HepG2 (cell line): Measurements from ENCODE around the gene NIPAL3. TPM values are rescaled to one million over a fixed set of nuclear protein-coding genes. Genes with fewer than 3 reads are reported as not detected.

Source experiments
- ATAC-seq: fragments of 200-7000 bp; cut with Tn5 transposase; 3 replicates; pipeline ENCODE4 v1.9.1; 2020; ENCODE audit warnings: mild to moderate bottlenecking, moderate library complexity
- BruUV-seq: library from RNA; stranded (reverse); fragments of 400-500 nt; replicated peaks from 2 replicates; lab custom pipeline; 2021; lab: Mats Ljungman, UMichigan
- CTCF ChIA-PET: fragments of 300-600 bp; formaldehyde crosslinking; extraction: SDS; loops from one replicate; lab custom pipeline; 2021; ENCODE audit warnings: low total read pairs, inconsistent platforms, low intra/inter-chr PET ratio; lab: Yijun Ruan, JAX
- POLR2A ChIA-PET: fragments of 350-600 bp; sonication (Branson Sonifier 250); formaldehyde crosslinking; loops from one replicate; lab custom pipeline; 2020; ENCODE audit warnings: antibody characterized with exemption, inconsistent platforms; lab: Yijun Ruan, JAX
- DNase-seq: peaks from one replicate; pipeline ENCODE4 v3.0.0-alpha.2; 2015; ENCODE audit warnings: low spot score
- FAIRE-seq: peaks from 3 replicates; lab custom pipeline; 2011; peaks lifted over from hg19 to GRCh38; lab: Jason Lieb, UNC
- H2AFZ ChIP-seq: one replicate; pipeline ENCODE4 v1.6.1; 2011; ENCODE audit warnings: low read length, inconsistent platforms
- H3K27ac ChIP-seq: fragments of 300-600 bp; 3 replicates; pipeline ENCODE4 v1.8.0; 2011; ENCODE audit warnings: mixed run types, mild to moderate bottlenecking, mixed read lengths, low read length, inconsistent platforms; ENCODE audit not compliant: insufficient read depth; ENCODE audit errors: extremely low read length
- H3K27me3 ChIP-seq, 2 experiments: fragments of 200-600 bp in 1 of 2; 2 replicates in 1 of 2; 3 replicates in 1 of 2; pipeline versions ENCODE4 v1.6.0 to v1.8.0; 2011; ENCODE audit warnings: low read length in 2 of 2, mild to moderate bottlenecking in 2 of 2, moderate library complexity in 2 of 2, inconsistent platforms in 1 of 2; ENCODE audit not compliant: insufficient read depth in 2 of 2, control insufficient read depth in 1 of 2
- H3K36me3 ChIP-seq, 2 experiments: fragments of 200-600 bp in 1 of 2; replicated peaks in 1 of 2; 2 replicates in 1 of 2; 3 replicates in 1 of 2; pipeline versions ENCODE4 v1.5.1 to v1.8.0; 2011; ENCODE audit warnings: low read length in 2 of 2, inconsistent platforms in 1 of 2; ENCODE audit not compliant: insufficient read depth in 2 of 2, control insufficient read depth in 1 of 2
- H3K4me1 ChIP-seq: 2 replicates; pipeline ENCODE4 v1.5.1; 2012; ENCODE audit warnings: low read length, inconsistent platforms; ENCODE audit not compliant: insufficient read depth
- H3K4me2 ChIP-seq: 2 replicates; pipeline ENCODE4 v1.6.0; 2011; ENCODE audit warnings: low read depth, low read length, inconsistent platforms
- H3K4me3 ChIP-seq, 3 experiments: fragments of 200-600 bp in 1 of 3; sonication (generic), shearing (Covaris generic) in 1 of 3; replicated peaks in 1 of 3; 2 replicates each; pipeline ENCODE4 v1.5.1; 2011 to 2016; ENCODE audit warnings: low read length in 3 of 3, inconsistent platforms in 2 of 3, low read depth in 2 of 3, mild to moderate bottlenecking in 2 of 3, control low read depth in 1 of 3, mixed read lengths in 1 of 3; ENCODE audit not compliant: insufficient read depth in 1 of 3
- H3K79me2 ChIP-seq: one replicate; pipeline ENCODE4 v1.6.1; 2011; ENCODE audit warnings: low read length, inconsistent platforms; ENCODE audit not compliant: insufficient read depth
- H3K9ac ChIP-seq: 2 replicates; pipeline ENCODE4 v1.6.0; 2011; ENCODE audit warnings: mild to moderate bottlenecking, low read depth, low read length, inconsistent platforms; ENCODE audit not compliant: insufficient read depth
- H3K9me3 ChIP-seq: 2 replicates; pipeline ENCODE4 v1.5.1; 2012; ENCODE audit warnings: mild to moderate bottlenecking, low read length
- H4K20me1 ChIP-seq: 2 replicates; pipeline ENCODE4 v1.6.0; 2011; ENCODE audit warnings: inconsistent platforms, mild to moderate bottlenecking, low read length, moderate library complexity; ENCODE audit not compliant: insufficient read depth
- MXI1 ChIP-seq: IDR thresholded peaks from 3 replicates; pipeline ENCODE4 v1.6.1; 2012; ENCODE audit warnings: low read depth, low read length, inconsistent platforms, borderline replicate concordance
- REPIN1 ChIP-seq: sonication (generic); formaldehyde crosslinking; IDR thresholded peaks from 2 replicates; pipeline ENCODE4 v1.8.0; 2022; ENCODE audit warnings: missing genetic modification reagents, low read depth, mild to moderate bottlenecking, borderline replicate concordance
- TAF1 ChIP-seq: sonication (generic); formaldehyde crosslinking; IDR thresholded peaks from 2 replicates; pipeline ENCODE4 v1.4.0; 2020; ENCODE audit warnings: missing genetic modification reagents
- ZNF354B ChIP-seq: sonication (generic); formaldehyde crosslinking; IDR thresholded peaks from 2 replicates; pipeline ENCODE4 v1.8.0; 2022; ENCODE audit warnings: mild to moderate bottlenecking, missing genetic modification reagents
- ZNF383 ChIP-seq: sonication (generic); formaldehyde crosslinking; IDR thresholded peaks from 2 replicates; pipeline ENCODE4 v1.4.0; 2020; ENCODE audit warnings: missing genetic modification reagents, mild to moderate bottlenecking, borderline replicate concordance
- ZNF430 ChIP-seq: sonication (generic); formaldehyde crosslinking; IDR thresholded peaks from 2 replicates; pipeline ENCODE4 v1.9.0; 2021; ENCODE audit warnings: mild to moderate bottlenecking, missing genetic modification reagents
- WGBS: methylation state at CpG from one replicate; pipeline ENCODE4 v1.1.6; 2017; ENCODE audit warnings: low lambda C conversion rate; 5-methylcytosine and 5-hydroxymethylcytosine counted together
- in situ Hi-C: cut with HindIII; loops from 2 replicates; pipeline ENCODE4 v1.10.0; 2017; ENCODE audit warnings: low pct_unique_long_range_greater_than_20kb; ENCODE audit not compliant: extremely low pct_ligation_motif_present
- intact Hi-C: fragments of 100-400 bp; cut with micrococcal nuclease; formaldehyde crosslinking; loops from one replicate; pipeline ENCODE4 v1.10.0; 2022; ENCODE audit not compliant: unreplicated experiment
- polyA plus RNA-seq, 8 experiments: library from polyadenylated mRNA; depleted of rRNA in 3 of 8; stranded (reverse) in 7 of 8; unstranded in 1 of 8; fragments of >200 nt; fragmentation: Illumina TruSeq in 4 of 8; extraction: Trizol in 4 of 8; gene quantifications; 2 replicates each; pipeline versions ENCODE4 v1.2.1 to v1.2.3, GENCODE V29; 2011 to 2016; ENCODE audit warnings: low read depth in 4 of 8, missing spikeins in 1 of 8, mixed read lengths in 1 of 8; ENCODE audit not compliant: insufficient read depth in 1 of 8
- total RNA-seq, 5 experiments: library from RNA; depleted of rRNA; stranded (reverse); fragments of >200 nt; fragmentation: Illumina TruSeq; extraction: Trizol; gene quantifications; 2 replicates each; pipeline ENCODE4 v1.2.3, GENCODE V29; 2016; ENCODE audit warnings: low read depth in 1 of 5
- TF ChIP-seq, protein P1 (sequence below): sonication (generic); formaldehyde crosslinking; IDR thresholded peaks from 2 replicates; pipeline ENCODE4 v1.4.0; 2020; ENCODE audit warnings: missing genetic modification reagents
- TF ChIP-seq, protein P2 (sequence below): sonication (generic); formaldehyde crosslinking; IDR thresholded peaks from 2 replicates; pipeline ENCODE4 v1.5.1; 2020; ENCODE audit warnings: missing genetic modification reagents, mild to moderate bottlenecking, borderline replicate concordance
- TF ChIP-seq, protein P3 (sequence below): sonication (generic); formaldehyde crosslinking; conservative IDR thresholded peaks from 2 replicates; pipeline ENCODE4 v1.4.0; 2020; ENCODE audit warnings: missing genetic modification reagents
- TF ChIP-seq, protein P4 (sequence below): sonication (generic); formaldehyde crosslinking; IDR thresholded peaks from 2 replicates; pipeline ENCODE4 v1.8.1; 2023; ENCODE audit warnings: mild to moderate bottlenecking, inconsistent platforms, moderate library complexity, missing genetic modification reagents, borderline replicate concordance

Gene NIPAL3
- total and polyA plus RNA-seq, 2 of the 13 experiments (the other 11 are each of a cell fraction or from before 2014, with no cell fraction given): 5.6 to 8.6 TPM

DNA sequence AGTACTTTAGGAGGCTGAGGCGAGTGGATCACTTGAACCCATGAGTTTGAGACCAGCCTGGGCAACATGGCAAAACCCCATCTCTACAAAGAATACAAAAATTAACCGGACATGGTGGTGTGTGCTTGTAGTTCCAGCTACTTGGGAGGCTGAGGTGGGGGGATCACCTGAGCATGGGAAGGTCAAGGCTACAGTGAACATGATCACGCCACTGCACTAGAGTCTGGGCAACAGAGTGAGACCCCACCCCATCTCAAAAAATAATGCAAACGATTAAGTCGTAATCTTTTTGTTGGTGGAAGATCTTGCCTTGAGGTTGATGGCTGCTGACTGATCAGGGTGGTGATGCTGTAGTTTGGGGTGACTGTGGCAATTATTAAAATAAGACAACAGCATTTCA lies 93.3 kb downstream of the NIPAL3 start (continued):
- TF ChIP-seq, protein P1, sequence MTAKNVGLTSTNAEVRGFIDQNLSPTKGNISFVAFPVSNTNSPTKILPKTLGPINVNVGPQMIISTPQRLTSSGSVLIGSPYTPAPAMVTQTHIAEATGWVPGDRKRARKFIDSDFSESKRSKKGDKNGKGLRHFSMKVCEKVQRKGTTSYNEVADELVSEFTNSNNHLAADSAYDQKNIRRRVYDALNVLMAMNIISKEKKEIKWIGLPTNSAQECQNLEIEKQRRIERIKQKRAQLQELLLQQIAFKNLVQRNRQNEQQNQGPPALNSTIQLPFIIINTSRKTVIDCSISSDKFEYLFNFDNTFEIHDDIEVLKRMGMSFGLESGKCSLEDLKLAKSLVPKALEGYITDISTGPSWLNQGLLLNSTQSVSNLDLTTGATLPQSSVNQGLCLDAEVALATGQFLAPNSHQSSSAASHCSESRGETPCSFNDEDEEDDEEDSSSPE (CRISPR knock-in tag): no peak
- no peak for TF ChIP-seq TAF1 (CRISPR knock-in tag)
- TF ChIP-seq, protein P2, sequence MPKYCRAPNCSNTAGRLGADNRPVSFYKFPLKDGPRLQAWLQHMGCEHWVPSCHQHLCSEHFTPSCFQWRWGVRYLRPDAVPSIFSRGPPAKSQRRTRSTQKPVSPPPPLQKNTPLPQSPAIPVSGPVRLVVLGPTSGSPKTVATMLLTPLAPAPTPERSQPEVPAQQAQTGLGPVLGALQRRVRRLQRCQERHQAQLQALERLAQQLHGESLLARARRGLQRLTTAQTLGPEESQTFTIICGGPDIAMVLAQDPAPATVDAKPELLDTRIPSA (CRISPR knock-in tag): no peak

DNA sequence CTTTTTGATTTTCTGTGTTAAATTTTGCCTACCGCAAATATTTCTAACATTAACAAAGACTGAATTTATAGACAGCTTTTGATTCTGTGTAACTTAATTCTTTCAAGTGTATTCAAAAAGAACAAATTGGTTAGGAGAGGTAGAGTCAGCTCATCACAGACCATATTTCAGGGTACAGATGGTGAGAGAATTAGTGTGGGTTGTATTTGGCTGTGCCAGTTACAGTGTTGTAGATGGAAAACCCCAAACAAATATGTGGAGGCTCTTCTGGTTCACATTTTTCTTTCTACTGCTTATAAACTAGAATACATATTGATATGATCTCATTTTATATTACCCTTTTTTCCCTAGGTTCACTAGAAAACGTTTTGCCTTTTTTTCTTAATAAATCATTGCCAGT lies 98.1 kb downstream of the NIPAL3 start:
- no TSS peak for BruUV-seq
- Histone ChIP-seq H3K4me2 (no peak overlapping the region), H3K36me3 (peaks cover 0 to 5% of the 10 kb centered on the region in 2 experiments; a peak in 2 of 5 replicates), H3K4me1 (peaks cover 7% of the 10 kb centered on the region; the same call in 1 of the 2 replicates), H3K79me2 (peaks cover 2% of the 10 kb centered on the region), H3K4me3 (no peak overlapping the region), H2AFZ (no peak overlapping the region), H3K9me3 (no peaks in the 10 kb centered on the region), H4K20me1 (no peaks in the 10 kb centered on the region), H3K9ac (no peak overlapping the region), H3K27ac (no peak overlapping the region), H3K27me3 (no peaks in the 10 kb centered on the region)
- TF ChIP-seq, protein P3, sequence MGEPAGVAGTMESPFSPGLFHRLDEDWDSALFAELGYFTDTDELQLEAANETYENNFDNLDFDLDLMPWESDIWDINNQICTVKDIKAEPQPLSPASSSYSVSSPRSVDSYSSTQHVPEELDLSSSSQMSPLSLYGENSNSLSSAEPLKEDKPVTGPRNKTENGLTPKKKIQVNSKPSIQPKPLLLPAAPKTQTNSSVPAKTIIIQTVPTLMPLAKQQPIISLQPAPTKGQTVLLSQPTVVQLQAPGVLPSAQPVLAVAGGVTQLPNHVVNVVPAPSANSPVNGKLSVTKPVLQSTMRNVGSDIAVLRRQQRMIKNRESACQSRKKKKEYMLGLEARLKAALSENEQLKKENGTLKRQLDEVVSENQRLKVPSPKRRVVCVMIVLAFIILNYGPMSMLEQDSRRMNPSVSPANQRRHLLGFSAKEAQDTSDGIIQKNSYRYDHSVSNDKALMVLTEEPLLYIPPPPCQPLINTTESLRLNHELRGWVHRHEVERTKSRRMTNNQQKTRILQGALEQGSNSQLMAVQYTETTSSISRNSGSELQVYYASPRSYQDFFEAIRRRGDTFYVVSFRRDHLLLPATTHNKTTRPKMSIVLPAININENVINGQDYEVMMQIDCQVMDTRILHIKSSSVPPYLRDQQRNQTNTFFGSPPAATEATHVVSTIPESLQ: no peak
- TF ChIP-seq ZNF430 (CRISPR knock-in tag) (no peak), MXI1 (no peak), REPIN1 (CRISPR knock-in tag) (no peak), ZNF383 (CRISPR knock-in tag) (no peak), ZNF354B (CRISPR knock-in tag) (no peak)
- TF ChIP-seq, protein P4, sequence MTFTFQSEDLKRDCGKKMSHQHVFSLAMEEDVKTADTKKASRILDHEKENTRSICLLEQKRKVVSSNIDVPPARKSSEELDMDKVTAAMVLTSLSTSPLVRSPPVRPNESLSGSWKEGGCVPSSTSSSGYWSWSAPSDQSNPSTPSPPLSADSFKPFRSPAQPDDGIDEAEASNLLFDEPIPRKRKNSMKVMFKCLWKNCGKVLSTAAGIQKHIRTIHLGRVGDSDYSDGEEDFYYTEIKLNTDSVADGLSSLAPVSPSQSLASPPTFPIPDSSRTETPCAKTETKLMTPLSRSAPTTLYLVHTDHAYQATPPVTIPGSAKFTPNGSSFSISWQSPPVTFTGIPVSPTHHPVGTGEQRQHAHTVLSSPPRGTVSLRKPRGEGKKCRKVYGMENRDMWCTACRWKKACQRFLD (CRISPR knock-in tag): no peak
- CTCF ChIA-PET: no interaction called here
- POLR2A ChIA-PET: no interaction called here
- in situ Hi-C loops (no loop called here), intact Hi-C loops (no loop called here)
- DNase-seq (no peak), ATAC-seq (no peak), FAIRE-seq (no peak)
- WGBS: 60% methylated on average over 2 of the region's 2 CpGs
